Measurements from ENCODE around the gene ZBTB46. TPM values are rescaled to one million over a fixed set of nuclear protein-coding genes. Genes with fewer than 3 reads are reported as not detected.

Gene ZBTB46
- total RNA-seq, 4 donors from 2014 or later = 15.9 to 39.9 (median 27.7) TPM

GRCh38 chr20:63790572-63791168, 40.4 kb downstream of the ZBTB46 start:
- no peak overlapping the region for H3K4me3 ChIP-seq (replicated peaks in 1 of 3)
- H3K36me3 ChIP-seq = peaks cover 17 to 20% of the 10 kb centered on the region in 2 donors
- WGBS, 2 donors = 94% methylated on average over 37 of the region's 37 CpGs
- intact Hi-C loops (cut with DNase I) = no loop called here
- no peak overlapping the region for H3K27ac ChIP-seq
- no peaks in the 10 kb centered on the region for H3K4me1 ChIP-seq
- no peaks in the 10 kb centered on the region for H3K9me3 ChIP-seq
- TF ChIP-seq CTCF (IDR thresholded peaks at IDR 0.05) = no peak
- TF ChIP-seq POLR2A (IDR thresholded peaks at IDR 0.05) = no peak
- DNase-seq = no peak
- no peaks in the 10 kb centered on the region for H3K27me3 ChIP-seq

GRCh38 chr20:63789836-63790571, 41.1 kb downstream of the ZBTB46 start:
- intact Hi-C loops (cut with DNase I) = loop anchor here (10.0 kb wide), 1 partner anchor 255 kb away; the partner anchor contains the start of gene PTK6
- no peak for DNase-seq
- TF ChIP-seq CTCF (IDR thresholded peaks at IDR 0.05) (no peak), POLR2A (IDR thresholded peaks at IDR 0.05) (no peak)
- peaks cover 17 to 20% of the 10 kb centered on the region in 2 donors for H3K36me3 ChIP-seq
- H3K27me3 ChIP-seq = no peaks in the 10 kb centered on the region
- no peak overlapping the region for H3K4me3 ChIP-seq (replicated peaks in 1 of 3)
- no peaks in the 10 kb centered on the region for H3K9me3 ChIP-seq
- H3K27ac ChIP-seq = no peak overlapping the region
- no peaks in the 10 kb centered on the region for H3K4me1 ChIP-seq
- 90 to 95% methylated on average over 32 to 53 of the region's 57 CpGs for WGBS, 2 donors

- TF ChIP-seq CTCF (IDR thresholded peaks at IDR 0.05) = no peak
- no peak for TF ChIP-seq POLR2A (IDR thresholded peaks at IDR 0.05)
- H3K9me3 ChIP-seq = no peaks in the 10 kb centered on the region
- no peak overlapping the region for H3K4me3 ChIP-seq (replicated peaks in 1 of 3)
- H3K36me3 ChIP-seq = peaks cover 17 to 20% of the 10 kb centered on the region in 2 donors
- 86 to 89% methylated on average over 16 of the region's 16 CpGs for WGBS, 2 donors
- no peaks in the 10 kb centered on the region for H3K4me1 ChIP-seq
- H3K27ac ChIP-seq = no peak overlapping the region
- intact Hi-C loops (cut with DNase I) = loop anchor here (2.0 to 10.0 kb wide), 2 partner anchors 77 to 253 kb away; partner anchors contain the start of genes PTK6 and TPD52L2
- no peaks in the 10 kb centered on the region for H3K27me3 ChIP-seq
- no peak for DNase-seq
Measured at GRCh38 chr20:63787749-63788148, 43.3 kb downstream of the ZBTB46 start.

GRCh38 chr20:63787302-63787701, 43.8 kb downstream of the ZBTB46 start:
- Histone ChIP-seq H3K9me3 (no peaks in the 10 kb centered on the region), H3K4me3 (replicated peaks in 1 of 3) (no peak overlapping the region), H3K27me3 (no peaks in the 10 kb centered on the region), H3K4me1 (no peaks in the 10 kb centered on the region), H3K36me3 (peaks cover 17 to 20% of the 10 kb centered on the region in 2 donors), H3K27ac (no peak overlapping the region)
- no peak for DNase-seq
- 92 to 96% methylated on average over 11 of the region's 11 CpGs for WGBS, 2 donors
- TF ChIP-seq POLR2A (IDR thresholded peaks at IDR 0.05) (no peak), CTCF (IDR thresholded peaks at IDR 0.05) (no peak)
- intact Hi-C loops (cut with DNase I) = loop anchor here (2.0 to 10.0 kb wide), 2 partner anchors 77 to 253 kb away; partner anchors contain the start of genes PTK6 and TPD52L2

GRCh38 chr20:63785691-63786131, 45.4 kb downstream of the ZBTB46 start:
- H3K4me3 ChIP-seq (replicated peaks in 1 of 3) = no peak overlapping the region
- DNase-seq = no peak
- WGBS, 2 donors = 63 to 68% methylated on average over 13 to 14 of the region's 14 CpGs
- no peaks in the 10 kb centered on the region for H3K9me3 ChIP-seq
- no peaks in the 10 kb centered on the region for H3K4me1 ChIP-seq
- H3K36me3 ChIP-seq = peaks cover 17 to 20% of the 10 kb centered on the region in 2 donors
- TF ChIP-seq POLR2A (IDR thresholded peaks at IDR 0.05) (no peak), CTCF (IDR thresholded peaks at IDR 0.05) (no peak)
- H3K27me3 ChIP-seq = no peaks in the 10 kb centered on the region
- intact Hi-C loops (cut with DNase I) = loop anchor here (2.0 to 10.0 kb wide), 2 partner anchors 79 to 251 kb away; partner anchors contain the start of genes PTK6 and TPD52L2
- H3K27ac ChIP-seq = no peak overlapping the region

Data from thyroid gland (tissue), 4 donors.